Measurements from ENCODE around the gene IKZF1.

The IKZF1 gene

DNA sequence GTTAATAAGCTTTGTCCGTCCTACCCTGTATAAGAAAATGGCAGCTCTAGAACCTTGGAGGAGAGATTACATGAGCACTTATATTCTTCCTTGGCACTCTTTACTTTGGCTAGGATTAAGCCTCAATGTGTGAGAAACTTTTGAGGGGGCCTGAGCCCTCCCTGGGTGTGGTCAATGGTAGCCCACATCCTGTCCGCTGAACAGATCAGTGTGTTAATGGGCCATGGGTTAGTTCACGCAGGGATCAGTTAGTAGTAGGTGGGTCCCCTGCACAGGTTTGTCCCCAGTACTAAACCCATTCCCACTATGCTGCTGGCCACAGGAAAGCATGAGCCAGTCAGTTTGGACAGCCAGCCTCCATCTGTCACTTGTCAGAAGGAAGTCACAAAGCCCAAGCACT, 20.2 kb upstream of the IKZF1 start:
- no peak for DNase-seq

DNA sequence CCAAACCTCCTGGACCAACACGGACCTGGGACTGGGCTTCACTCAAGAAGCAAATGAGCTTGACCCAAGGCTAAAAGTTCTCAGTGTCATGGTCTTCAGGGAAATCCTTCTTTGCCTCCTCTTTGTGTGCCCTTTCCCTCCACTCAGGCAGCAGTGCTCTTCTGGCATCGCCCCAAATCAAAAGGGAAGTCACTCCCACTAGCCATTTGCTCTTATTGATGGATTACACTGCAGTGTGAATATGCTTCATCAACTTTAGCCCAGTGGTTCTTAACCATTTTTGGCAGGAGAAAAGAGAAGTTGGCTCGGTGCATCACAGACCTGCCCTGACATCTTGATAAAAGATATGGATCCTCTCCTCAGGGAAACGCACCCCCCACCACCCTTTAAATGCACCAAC, 19.2 kb upstream of the IKZF1 start:
- no peak for DNase-seq

DNA sequence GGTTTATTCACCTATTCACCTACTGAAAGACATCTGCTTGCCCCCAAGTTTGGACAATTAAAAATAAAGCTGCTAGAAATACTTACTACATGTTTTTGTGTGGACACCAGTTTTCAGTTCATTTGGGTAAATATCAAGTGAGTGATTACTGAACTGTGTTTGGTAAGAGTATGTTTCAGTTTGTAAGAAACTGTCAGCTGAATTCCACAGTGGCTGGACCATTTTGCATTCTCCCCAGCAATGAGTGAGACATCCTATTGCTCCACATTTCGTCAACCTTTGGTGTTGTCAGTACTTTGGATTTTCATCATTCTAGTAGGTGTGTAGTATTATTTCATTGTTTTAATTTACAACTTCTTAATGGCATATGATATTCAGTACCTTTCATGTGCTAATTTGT, 17.4 kb upstream of the IKZF1 start:
- DNase-seq: no peak

DNA sequence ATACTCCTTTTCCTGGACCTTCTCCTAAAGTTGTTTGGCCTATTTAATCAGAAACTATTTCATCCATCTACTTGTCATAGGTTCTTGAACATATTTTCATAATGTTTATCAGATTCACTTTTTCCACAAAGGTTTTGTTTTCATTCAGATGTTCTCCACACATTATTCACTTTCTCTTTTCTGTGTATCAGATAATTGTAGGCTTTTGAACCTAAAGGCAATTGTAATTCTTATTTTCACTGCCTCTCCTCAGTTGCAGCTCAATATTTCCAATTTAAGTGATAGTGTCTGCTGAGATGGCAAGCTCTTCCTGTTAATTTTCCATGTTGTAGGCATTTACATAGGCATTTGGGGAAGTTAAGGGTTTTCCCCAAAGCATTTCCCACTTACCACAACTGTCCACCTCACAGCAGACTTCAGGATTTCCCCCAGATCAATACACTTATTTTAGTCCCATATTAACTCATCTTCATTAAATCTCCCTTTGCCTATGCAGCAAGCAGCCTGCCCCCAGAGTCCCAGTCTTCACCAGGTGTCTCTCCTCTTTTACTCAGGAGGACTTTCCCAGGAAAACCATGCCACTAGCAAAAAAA, 12.3 kb upstream of the IKZF1 start:
- DNase-seq: no peak

DNA sequence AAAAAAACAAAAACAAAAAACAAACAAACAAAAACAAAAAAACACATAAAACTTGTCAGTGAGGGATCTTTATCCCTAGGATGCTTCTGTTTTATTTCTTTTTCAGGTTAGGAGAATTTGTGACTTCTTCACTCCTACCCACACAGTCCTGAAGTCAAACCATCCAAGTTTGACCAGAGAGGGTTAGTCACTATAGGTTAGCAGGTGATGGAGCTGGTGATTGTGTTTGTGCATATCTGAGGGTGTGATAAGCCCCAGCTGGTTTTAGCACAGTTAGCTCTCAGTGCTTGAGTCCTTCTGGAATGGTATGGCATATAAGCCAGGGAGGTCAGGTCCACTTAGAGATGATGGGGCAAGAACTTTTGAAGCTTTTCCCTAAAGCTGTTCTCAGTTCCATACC, 11.8 kb upstream of the IKZF1 start:
- no peak for DNase-seq

DNA sequence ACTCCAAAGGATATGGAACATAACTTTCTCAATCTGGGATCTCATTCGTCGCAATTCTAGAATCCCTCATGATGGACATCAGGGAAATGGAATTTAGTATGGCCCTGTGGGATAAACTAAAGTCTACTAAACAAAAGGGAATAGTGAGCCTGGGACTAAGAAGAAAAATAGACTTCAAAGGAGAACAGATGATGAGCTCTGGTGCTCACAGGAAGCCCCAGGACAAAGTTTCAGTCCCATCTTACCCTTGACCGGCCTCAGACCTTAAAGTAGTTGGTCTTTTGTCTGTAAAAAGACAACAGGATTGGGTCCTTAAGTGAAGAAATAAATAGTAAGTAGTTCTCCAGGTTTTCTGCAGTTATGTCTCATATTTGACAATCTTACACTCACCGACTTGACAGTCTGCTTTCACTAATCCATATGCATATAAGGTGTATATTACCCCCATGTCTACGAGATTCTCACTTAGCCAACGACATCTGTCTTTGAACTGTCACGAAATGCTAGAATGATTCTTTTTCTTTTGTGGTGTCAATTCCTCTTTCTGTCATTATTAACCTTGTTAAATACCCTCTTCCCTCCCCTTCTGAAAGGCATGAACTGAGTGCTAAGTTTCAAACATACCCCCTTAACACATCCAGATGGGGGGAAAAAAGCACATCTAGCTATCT, 10.9 kb upstream of the IKZF1 start:
- no peak for DNase-seq

DNA sequence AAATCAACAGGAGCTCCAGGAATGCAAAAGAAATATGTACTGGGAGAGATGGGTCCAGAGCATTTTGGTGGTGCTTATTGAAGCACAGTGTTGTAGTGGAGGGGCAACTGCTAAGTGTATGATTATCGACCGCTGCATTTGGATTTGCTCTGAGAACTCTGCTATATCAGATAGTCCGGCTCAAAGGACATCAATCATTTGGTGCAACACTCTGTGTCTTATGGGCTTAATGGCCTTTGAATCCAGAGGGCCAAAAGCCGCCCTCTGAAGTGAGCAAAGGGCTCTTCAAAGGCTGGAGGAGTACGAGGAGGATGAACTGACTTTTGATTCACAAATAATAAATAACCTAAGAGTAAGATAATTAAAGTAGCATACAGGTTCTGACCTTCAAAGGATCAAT, 9.4 kb upstream of the IKZF1 start:
- DNase-seq: no peak

DNA sequence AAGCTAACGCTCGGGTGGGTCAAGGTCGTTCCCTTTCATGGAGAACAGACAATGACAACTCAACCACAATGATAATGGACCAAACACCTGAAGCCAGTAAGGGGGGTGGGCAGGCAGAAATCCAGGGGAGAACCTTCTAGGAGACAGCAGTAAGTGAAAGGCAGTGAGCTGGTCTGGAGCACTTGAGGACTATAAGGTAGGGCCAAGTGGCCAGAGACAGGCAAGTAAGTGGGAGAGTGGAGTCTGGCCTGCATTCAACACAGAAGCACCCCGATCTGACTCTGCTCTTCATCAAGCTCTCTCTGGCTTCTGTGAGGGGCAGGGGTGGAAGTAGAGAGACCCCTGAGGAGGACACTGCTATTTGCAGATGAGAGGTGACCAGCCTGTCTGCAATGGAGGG, 7.7 kb upstream of the IKZF1 start:
- DNase-seq: no peak

DNA sequence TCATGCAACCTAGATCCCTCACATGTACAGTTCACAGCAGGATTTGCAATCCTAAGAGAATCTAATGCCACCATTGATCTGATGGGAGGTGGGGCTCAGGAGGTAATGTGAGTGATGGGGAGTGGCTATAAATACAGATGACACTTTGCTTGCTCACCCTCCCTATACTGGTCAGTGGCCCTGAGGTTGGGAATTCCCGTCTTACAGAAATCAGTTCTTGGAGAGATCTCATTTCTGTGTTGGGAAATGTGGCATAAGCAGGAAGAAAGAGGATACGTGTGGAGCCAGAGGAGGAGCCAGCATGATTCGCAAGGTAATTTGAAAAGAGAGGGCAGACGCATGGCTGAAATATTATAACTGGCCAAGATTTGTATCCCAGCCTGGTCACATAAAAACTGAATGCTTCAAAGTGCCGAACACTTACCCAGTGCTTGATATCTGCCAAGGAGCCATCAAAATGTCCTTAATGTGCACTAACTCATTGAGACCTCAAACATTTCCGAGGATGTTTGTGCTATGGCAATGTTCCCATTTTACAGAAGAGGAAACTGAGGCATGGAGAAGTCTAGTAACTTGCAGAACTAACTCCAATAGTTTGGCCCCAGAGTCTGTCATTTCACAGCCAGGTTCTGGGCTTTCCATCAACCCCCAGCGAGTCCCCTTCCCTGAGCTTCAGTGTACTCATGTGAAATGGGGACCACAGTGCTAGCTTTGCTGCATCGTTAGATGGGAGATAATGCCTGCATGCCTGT, 5.5 kb upstream of the IKZF1 start:
- no peak for DNase-seq

DNA sequence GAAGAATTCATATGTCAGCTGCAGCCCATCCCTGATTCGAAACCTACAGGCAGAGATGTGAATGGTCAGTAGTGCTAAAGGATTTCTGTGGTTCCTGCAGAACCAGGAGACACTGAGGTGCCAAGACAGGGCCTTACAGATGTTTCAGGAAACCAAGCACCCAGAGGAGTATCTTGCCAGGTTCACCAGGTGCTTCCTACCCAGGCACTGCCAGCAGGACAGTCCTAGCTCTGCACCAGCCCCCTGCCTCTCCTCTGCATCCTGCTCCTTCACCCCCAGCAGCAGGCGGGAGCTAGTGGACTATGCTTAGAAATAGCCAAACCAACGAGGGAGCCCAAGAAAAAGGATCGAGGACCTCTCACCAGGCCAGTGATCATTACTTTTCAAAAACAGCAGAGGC, 4.2 kb upstream of the IKZF1 start:
- DNase-seq: no peak

DNA sequence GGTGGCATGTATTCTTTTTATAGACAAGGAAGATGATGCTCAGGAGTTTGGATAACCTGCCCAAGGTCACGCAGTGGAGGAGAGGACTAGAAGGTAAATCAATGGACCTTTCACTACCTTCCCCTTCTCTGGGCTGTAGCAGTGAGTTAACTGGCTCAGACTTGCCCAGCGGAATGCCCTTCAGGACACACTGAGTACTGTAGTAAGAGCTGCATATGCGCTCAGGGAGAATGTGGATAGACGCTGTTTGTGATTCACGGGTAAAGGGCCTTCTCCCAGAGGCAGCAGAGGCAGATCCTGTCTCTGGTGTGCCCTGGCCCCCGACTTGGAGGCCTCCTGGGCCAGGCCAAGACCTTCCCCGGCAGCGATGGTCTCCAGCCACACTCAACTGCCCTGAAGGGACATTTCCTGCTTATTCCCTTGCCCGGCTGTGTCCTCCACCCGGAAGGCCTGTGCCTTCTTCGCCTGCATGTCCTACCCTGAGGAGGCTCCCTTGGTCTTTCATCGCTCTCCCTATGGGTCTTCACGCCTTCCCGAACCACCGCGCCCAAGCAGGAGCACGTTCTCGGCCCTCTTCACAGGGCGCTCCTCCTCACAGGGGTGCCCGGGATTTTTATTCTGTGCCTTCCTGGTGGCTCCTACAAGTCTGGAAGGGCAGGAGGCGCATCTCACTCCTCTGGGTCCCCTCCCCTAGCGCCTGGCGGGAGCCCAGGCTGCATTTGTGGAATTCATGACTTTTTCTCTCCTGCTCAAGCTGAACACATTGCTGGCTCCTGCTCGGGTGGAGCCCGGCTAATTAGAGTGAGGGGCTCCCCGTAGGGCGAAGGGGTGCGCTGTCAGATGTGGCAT, 1.8 kb upstream of the IKZF1 start:
- DNase-seq: no peak

DNA sequence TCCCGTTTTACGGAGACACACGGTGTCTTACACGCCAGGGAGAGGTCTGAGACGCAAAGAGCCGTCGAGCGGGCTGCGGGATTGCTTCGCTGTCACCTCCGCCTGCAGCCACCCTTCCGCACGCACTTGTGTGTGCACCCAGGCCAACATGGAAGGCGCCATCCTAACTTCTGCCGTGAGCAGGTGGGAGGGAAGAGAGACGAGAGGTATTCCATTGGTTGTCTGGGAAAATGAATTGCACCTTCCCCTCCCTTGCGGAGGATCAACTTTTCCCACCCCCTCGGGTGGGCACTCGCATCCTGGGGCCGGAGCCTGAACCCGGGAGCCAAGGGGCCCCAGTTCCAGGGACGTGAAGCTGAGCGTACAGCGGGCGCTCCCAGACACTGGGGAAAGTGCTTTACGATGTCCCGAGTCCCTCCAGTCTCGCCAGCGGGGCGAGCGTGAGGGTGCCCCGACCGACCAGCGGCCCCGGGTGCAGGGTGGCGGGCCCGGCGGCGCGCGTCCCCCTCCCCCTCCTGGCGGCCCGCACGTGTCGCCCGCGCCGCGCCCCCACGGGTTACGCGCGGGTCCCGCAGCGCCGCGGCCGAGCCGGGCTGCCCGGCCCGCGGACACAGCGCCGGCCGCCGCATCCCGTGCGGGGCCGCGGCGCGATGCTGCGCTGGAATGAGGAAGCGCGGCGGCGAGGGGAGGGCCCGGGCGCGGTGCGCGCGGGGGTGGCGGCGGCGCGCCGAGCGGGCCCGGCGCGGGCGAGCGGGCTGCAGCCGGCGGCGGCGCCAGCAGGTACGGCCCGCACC, 984 bp upstream of the IKZF1 start:
- DNase-seq: no peak

DNA sequence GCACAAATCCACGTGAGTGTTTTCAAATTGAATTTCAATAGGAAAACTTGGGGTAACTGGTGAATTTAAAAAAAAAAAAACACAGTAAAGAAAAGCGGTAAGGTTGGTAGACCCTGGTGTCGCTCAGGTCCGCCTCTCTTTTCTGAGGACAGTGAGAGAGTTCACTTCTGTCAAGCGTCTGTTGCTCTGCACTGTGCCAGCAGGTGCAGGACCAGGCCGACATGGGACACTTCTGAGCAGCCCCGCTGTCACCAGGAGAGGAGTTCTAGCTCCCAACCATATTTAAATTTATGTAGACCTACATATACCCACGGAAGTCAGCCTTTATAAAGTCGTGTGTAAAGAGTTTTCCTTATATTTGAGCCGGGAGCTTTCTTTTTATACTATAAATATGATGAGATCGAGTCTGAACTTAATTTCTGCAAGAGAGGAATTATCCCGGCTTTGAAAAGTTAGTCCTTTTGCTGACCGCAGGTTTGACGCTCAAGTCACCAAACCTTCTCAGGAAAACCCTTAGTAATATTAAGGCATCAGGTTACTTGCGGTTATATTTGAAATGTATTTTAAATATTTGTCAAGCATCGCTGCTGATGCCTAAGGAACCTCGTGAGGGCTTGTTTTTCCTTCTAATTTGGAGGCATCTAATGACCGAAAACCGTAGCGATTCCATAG, 531 bp downstream of the IKZF1 start:
- DNase-seq: no peak

DNA sequence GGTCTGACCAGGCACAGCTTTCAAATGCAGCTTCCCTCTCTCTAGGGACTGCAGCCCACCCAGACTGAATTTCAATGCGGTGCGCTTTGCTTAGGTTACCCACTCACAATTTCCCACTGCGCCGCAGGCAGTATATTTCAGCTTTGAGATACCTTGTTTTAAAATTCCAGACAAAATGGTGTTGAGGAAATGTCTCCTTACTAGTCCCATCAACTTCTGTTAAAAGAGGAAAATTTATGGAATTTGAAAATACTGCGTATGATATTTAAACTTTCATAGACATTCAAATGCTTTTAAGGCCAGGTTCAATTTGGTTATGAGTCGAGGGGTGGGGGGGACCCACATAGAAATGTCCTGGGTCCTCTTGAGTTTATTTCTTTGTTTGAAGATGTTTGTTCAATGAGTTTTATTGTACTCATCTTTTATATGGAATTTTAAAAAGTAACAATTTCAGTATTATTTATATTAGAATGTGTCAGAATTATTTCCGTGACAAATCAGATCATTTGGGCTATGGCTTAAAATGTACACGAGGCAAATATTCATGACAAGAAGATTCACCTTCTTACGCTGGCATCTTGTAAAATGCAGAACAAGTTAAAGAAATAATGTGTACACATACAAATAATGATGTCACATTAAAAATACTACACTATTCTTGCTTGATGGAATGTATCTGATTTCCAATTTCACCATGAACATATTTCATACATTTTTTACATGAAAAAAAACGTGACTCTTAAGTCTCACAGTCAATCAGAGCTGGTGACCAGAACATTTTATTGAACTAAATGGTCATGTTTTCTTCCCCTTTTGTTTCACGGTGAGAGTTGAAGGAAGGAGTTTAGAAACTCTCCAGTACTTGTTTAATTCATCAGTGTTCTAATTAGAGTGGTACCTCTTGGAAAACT, 1.3 kb downstream of the IKZF1 start:
- no peak for DNase-seq

DNA sequence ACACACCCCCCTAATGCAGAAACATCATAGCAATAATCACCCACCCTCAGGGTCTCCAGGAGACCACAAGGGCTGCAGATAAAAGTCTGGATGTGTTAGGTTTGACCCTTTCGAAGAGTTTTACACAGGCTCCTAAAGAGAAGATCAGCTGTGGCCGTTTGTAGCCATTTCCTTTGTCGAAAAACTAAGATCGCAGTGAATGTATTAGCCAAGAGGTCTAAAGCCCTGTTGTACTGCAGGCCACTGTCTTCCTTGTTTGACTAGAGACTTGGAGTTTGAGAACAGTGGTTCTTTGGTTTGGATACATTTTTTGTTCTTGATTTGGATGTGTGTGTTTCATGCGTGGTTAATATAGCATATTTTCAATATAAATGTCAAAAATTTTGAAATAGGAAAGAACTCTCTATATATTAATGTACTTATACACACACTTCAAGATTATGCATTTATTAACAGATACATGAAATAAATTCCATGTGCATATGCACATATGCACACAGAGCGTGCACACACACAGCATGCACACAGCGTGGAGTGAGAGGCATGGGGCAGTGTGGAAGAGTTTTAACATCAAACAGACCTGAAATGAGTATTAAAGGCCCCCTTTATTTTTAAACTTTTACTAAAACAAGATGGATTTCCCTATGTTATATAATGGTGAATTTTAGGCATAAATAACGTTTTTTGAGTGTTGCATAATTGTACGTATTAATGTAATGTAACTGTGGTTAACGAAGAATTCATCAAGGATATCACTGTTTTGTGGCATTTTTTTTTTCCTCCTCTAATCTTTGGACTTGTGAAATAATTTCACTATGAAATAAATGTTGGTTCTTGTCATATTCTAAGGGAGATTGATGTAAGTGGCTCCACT, 2.2 kb downstream of the IKZF1 start:
- no peak for DNase-seq

DNA sequence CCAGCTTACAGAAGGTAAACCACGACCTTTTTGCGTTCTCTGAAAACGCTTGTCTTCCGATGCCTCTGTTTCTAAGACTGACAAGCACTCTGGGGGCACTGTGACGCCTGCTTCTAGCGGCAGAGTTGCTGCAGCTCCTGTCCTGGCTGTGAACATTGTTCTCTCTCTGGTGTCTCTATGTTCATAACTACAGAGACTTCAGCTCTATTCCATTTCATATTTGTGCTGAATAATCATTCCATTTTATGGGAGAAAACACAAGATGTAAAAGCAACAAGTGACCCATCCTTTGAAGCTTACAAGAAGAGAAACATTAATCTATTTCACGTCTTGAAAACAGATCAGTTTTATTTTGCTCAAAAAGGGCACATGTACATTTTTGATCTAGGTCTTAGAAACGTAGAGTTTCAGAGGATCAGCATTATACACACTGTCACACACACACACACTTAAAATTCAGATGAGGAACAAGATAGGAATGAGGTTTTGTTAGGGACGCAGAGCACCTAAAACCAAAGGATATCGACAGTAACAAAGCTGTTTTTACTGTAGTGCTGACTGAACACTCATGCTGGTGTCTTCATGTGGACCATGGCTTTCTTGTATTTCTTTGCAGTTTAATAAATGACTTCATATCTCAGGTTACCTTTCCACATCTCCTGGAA, 3.0 kb downstream of the IKZF1 start:
- no peak for DNase-seq

DNA sequence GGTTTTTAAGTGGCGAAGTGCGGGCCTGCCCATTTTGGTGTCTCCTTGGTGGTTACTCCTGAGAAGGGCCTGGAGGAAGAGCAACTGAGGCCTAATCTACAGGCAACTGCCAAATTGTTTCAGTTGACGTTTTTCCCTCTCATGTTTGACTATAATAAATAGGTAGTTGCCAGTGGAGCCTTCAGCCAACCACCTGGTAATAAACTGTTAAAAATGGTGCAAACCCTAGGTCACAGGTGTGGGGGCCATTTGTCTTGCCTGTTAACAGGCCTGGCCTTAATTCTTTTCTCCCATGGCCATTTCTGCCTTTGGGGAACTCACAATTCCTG, 3.7 kb downstream of the IKZF1 start:
- no peak for DNase-seq

DNA sequence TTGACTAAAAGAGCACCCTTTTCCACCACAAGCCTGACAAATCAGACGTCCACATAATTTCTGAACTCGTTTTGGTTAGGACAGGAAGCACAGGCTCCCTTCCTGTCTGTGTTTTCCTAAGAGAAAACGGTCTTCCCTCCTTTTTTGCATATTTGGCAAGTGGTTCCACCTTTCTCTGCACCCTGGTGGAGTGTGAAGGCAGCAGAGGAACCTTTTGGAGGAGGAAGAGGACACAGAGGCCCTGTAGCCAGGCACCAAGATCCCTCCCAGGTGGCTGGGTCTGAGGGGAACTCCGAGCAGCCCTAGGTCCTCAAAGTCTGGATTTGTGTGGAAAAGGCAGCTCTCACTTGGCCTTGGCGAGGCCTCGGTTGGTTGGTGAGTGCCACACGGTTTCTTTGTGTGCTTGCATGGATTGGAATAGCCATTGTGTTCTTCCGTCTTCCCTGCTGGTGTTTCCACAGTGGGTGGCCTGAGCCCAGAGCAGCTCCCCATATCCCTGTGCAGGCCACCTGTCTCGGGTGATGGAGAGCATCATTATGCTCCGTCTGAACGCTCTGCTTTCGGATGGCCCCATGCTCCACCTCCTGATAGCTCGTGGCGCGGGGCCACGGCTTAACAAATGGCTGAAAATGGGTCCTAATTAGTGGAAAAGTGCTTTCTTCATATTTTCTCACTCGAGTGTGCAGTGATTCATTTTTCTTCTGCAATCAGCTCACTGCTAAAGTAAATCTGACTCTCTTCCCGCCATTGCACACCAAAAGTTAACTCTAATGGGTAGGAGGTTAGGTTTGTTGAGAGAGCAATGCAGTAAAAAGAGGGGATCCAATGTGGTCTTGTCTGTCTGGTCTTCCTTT, 4.2 kb downstream of the IKZF1 start:
- DNase-seq: no peak

DNA sequence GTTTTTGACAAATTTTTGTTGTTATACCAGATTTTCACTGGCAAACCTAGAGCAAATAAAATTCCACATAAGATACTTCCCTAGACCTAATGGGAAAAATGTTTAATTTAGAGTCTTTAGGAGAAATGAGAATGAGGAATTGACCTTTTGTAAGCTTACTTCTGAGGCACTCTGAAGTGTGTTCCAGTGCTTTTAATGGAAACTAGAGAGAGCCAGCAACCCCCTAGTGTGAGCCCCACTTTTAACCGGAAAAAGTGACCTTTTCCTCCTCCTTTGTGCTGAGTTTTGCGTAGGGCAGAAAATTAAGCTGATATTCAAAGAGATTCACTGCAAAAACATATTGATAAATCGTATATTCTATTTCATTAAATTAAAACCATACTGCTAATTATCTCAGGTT, 5.2 kb downstream of the IKZF1 start:
- DNase-seq: no peak
